ENCODE data around the gene FRMD4A.

- TF ChIP-seq, protein P1, sequence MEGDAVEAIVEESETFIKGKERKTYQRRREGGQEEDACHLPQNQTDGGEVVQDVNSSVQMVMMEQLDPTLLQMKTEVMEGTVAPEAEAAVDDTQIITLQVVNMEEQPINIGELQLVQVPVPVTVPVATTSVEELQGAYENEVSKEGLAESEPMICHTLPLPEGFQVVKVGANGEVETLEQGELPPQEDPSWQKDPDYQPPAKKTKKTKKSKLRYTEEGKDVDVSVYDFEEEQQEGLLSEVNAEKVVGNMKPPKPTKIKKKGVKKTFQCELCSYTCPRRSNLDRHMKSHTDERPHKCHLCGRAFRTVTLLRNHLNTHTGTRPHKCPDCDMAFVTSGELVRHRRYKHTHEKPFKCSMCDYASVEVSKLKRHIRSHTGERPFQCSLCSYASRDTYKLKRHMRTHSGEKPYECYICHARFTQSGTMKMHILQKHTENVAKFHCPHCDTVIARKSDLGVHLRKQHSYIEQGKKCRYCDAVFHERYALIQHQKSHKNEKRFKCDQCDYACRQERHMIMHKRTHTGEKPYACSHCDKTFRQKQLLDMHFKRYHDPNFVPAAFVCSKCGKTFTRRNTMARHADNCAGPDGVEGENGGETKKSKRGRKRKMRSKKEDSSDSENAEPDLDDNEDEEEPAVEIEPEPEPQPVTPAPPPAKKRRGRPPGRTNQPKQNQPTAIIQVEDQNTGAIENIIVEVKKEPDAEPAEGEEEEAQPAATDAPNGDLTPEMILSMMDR (optimal IDR thresholded peaks at IDR 0.05 in 1 of 3, IDR thresholded peaks at IDR 0.05 in 1 of 3, conservative IDR thresholded peaks at IDR 0.05 in 1 of 3; ENCODE audit: extremely low read depth in 1 of 3, insufficient read depth in 2 of 3, low read length in 3 of 3), result no peak
- TF ChIP-seq EZH2 (IDR thresholded peaks at IDR 0.05; ENCODE audit: low read length), result no peak
Measured at GRCh38 chr10:14370894-14371293, 40.2 kb upstream of the FRMD4A start.
